Measurements from ENCODE around the gene CD34. TPM values are rescaled to one million over a fixed set of nuclear protein-coding genes. Genes with fewer than 3 reads are reported as not detected.
A peak's percentile ranks its signal among the peaks of the same experiment; 100 is the strongest.

Gene CD34
- total RNA-seq, 2 donors from 2014 or later: 67.8 to 77.3 TPM

DNA sequence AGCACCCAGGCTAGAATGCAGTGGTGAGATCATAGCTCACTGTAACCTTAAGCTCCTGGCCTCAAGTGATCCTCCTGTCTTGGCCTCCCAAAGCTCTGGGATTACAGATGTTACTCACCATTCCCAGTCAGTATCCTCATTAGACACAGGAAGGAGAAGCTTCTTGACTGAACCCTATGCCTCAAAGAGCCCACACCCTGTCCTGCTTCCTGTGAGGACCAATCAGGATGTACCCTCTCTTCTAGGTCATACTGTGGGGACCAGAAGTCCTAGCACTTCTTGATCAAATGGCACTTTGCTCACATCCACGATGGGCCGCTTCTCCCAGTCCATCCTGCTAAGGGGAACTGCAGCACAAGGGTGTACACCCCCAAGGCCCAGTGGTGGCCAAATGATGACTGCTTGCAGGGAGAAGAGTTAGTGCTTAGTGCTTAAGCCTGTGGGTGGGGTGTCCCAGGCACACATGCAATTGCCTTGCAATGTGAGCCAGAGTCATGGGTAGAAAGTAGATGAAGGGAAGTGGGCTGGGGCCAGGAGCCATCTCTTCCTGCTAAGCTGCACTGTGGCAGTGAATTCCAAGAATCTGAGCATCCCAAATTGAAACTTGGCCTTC lies 9.8 kb downstream of the CD34 start:
- no peak for DNase-seq (ENCODE audit: low spot score)
- Histone ChIP-seq H3K36me3 (no peaks in the 10 kb centered on the region), H3K27ac (no peak overlapping the region), H3K27me3 (replicated peaks; ENCODE audit: insufficient read depth) (no peaks in the 10 kb centered on the region), H3K9me3 (no peaks in the 10 kb centered on the region), H3K4me3 (no peak overlapping the region), H3K4me1 (ENCODE audit: control insufficient read depth in 1 of 2, low read depth in 2 of 2) (peaks cover 3 to 10% of the 10 kb centered on the region in 2 donors)
- no peak for ATAC-seq (ENCODE audit: insufficient number of reproducible peaks, low FRiP score, low read depth)
- TF ChIP-seq, protein P1, sequence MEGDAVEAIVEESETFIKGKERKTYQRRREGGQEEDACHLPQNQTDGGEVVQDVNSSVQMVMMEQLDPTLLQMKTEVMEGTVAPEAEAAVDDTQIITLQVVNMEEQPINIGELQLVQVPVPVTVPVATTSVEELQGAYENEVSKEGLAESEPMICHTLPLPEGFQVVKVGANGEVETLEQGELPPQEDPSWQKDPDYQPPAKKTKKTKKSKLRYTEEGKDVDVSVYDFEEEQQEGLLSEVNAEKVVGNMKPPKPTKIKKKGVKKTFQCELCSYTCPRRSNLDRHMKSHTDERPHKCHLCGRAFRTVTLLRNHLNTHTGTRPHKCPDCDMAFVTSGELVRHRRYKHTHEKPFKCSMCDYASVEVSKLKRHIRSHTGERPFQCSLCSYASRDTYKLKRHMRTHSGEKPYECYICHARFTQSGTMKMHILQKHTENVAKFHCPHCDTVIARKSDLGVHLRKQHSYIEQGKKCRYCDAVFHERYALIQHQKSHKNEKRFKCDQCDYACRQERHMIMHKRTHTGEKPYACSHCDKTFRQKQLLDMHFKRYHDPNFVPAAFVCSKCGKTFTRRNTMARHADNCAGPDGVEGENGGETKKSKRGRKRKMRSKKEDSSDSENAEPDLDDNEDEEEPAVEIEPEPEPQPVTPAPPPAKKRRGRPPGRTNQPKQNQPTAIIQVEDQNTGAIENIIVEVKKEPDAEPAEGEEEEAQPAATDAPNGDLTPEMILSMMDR (IDR thresholded peaks at IDR 0.05): no peak

DNA sequence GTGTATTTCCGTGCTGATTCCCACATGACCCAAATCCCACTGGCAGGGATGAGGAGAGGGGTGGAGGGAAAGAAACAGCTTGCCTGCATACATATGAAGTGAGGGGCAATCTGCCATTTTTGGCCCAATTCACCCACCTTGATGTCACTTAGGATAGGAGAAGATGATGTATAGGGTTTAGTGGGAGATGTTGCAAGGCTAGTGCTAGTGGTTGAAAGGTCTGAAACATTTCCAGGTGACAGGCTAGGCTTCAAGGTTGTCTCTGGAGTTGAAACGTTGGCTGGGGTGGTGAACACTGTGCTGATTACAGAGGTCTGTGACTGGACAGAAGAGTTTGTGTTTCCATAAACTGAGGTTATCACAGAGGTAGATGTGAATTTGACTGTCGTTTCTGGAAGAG lies 12.1 kb downstream of the CD34 start:
- DNase-seq (ENCODE audit: low spot score) (no peak), ATAC-seq (ENCODE audit: insufficient number of reproducible peaks, low FRiP score, low read depth) (no peak)
- Histone ChIP-seq H3K27ac (peak overlapping the region; percentile 39 to 45), H3K9me3 (no peaks in the 10 kb centered on the region), H3K4me1 (ENCODE audit: control insufficient read depth in 1 of 2, low read depth in 2 of 2) (peaks cover 3 to 10% of the 10 kb centered on the region in 2 donors), H3K36me3 (no peaks in the 10 kb centered on the region), H3K27me3 (replicated peaks; ENCODE audit: insufficient read depth) (no peaks in the 10 kb centered on the region), H3K4me3 (no peak overlapping the region)
- TF ChIP-seq, protein P1 (IDR thresholded peaks at IDR 0.05): no peak

DNA sequence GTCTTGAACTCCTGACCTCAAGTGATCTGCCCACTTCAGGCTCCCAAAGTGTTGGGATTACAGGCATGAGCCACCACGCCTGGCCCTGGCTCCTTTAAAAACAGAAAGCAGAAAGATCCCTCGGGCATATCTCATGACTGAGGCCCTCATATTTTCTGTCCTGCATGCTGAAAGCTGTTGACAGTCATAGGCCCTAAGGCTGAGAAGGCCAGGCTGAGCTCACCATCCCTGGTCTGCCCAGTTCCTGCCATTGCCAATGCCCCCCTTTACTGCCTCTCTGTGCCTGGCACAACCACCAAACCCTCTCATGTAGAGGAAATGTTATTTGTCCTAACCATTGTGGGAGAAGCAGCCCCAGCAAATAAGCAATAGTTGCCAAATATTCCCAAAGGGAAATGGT lies 12.7 kb downstream of the CD34 start:
- no peaks in the 10 kb centered on the region for H3K36me3 ChIP-seq
- TF ChIP-seq, protein P1 (IDR thresholded peaks at IDR 0.05): no peak
- no peaks in the 10 kb centered on the region for H3K9me3 ChIP-seq
- no peak for ATAC-seq (ENCODE audit: insufficient number of reproducible peaks, low FRiP score, low read depth)
- no peaks in the 10 kb centered on the region for H3K27me3 ChIP-seq (replicated peaks; ENCODE audit: insufficient read depth)
- no peak for DNase-seq (ENCODE audit: low spot score)
- H3K4me1 ChIP-seq (ENCODE audit: control insufficient read depth in 1 of 2, low read depth in 2 of 2): peaks cover 3 to 10% of the 10 kb centered on the region in 2 donors
- H3K27ac ChIP-seq: peak overlapping the region; percentile 39 to 45
- H3K4me3 ChIP-seq: no peak overlapping the region

DNA sequence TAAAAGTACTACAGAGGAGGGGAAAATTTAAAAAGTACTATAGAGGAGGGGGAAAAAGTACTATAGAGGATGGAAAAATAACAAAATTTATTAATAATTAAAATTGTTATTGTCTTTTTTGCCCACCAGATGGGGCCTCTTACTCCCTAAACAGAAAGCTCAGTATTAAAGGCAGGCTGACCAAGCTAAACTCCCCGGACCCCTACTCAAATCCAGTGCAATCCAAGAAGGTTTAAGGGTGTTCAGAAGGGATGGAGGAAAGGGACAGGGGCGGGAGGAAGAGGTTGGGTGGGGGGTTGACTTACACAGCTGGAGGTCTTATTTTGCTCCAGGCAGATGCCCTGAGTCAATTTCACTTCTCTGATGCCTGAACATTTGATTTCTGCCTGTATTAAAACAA lies 13.7 kb downstream of the CD34 start:
- TF ChIP-seq, protein P1 (IDR thresholded peaks at IDR 0.05): peak; percentile 45
- no peak overlapping the region for H3K4me3 ChIP-seq
- DNase-seq (ENCODE audit: low spot score): no peak
- peaks cover 3 to 10% of the 10 kb centered on the region in 2 donors for H3K4me1 ChIP-seq (ENCODE audit: control insufficient read depth in 1 of 2, low read depth in 2 of 2)
- H3K9me3 ChIP-seq: no peaks in the 10 kb centered on the region
- no peaks in the 10 kb centered on the region for H3K36me3 ChIP-seq
- ATAC-seq (ENCODE audit: insufficient number of reproducible peaks, low FRiP score, low read depth): no peak
- H3K27ac ChIP-seq: peak overlapping the region; percentile 39 to 51
- no peaks in the 10 kb centered on the region for H3K27me3 ChIP-seq (replicated peaks; ENCODE audit: insufficient read depth)

DNA sequence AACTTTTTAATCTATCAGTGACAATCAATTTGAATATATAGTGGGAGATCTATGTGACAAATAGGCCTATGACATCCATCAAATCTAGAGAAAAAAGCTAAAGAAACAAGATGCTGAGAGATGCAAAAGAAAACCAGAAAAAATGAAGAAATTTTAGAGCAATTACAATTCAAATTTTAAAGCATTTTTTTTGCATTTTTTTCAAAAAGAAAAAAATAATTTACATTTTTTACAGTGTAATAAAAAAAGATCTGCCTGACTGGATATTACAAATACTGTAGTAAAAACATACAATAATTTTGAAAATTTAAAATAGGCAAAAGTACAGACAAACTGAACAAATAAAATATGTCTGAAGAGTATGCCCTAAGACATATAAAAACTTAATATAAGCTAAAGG lies 14.4 kb downstream of the CD34 start:
- Histone ChIP-seq H3K36me3 (no peaks in the 10 kb centered on the region), H3K9me3 (no peaks in the 10 kb centered on the region), H3K4me1 (ENCODE audit: control insufficient read depth in 1 of 2, low read depth in 2 of 2) (peaks cover 5 to 12% of the 10 kb centered on the region in 2 donors), H3K27me3 (replicated peaks; ENCODE audit: insufficient read depth) (no peaks in the 10 kb centered on the region), H3K4me3 (no peak overlapping the region), H3K27ac (no peak overlapping the region)
- no peak for DNase-seq (ENCODE audit: low spot score)
- ATAC-seq (ENCODE audit: insufficient number of reproducible peaks, low FRiP score, low read depth): no peak
- TF ChIP-seq, protein P1 (IDR thresholded peaks at IDR 0.05): no peak

Data from thoracic aorta (tissue), 2 donors.